ENCODE data around the gene ZFP36.
A peak's percentile ranks its signal among the peaks of the same experiment; 100 is the strongest.

ZFP36 gene

GRCh38 chr19:39423258-39424086, 16.8 kb downstream of the ZFP36 start:
- DNase-seq = no peak

GRCh38 chr19:39424934-39425333, 18.3 kb downstream of the ZFP36 start:
- no peak for DNase-seq

- no peak for DNase-seq
Measured at GRCh38 chr19:39425744-39426143, 19.1 kb downstream of the ZFP36 start.

- no peak for DNase-seq
Measured at GRCh38 chr19:39426170-39426569, 19.5 kb downstream of the ZFP36 start.

- DNase-seq = no peak
Measured at GRCh38 chr19:39427707-39428106, 21.1 kb downstream of the ZFP36 start.

GRCh38 chr19:39428283-39429112, 21.9 kb downstream of the ZFP36 start:
- DNase-seq = no peak

GRCh38 chr19:39430675-39431593, 24.3 kb downstream of the ZFP36 start:
- no peak for DNase-seq

- no peak for DNase-seq
Measured at GRCh38 chr19:39432677-39433025, 26.0 kb downstream of the ZFP36 start.

GRCh38 chr19:39433480-39434079, 26.9 kb downstream of the ZFP36 start:
- no peak for DNase-seq

GRCh38 chr19:39434123-39435076, 27.8 kb downstream of the ZFP36 start:
- no peak for DNase-seq

GRCh38 chr19:39435499-39436349, 29.1 kb downstream of the ZFP36 start, which contains the start of gene RPS16:
Gene RPS16, minus strand, starts transcription at chr19:39435949. Its CDS starts 54 bp downstream, at chr19:39435895.
- DNase-seq = peak; percentile 94

GRCh38 chr19:39436350-39436716, 29.7 kb downstream of the ZFP36 start:
- DNase-seq = no peak

GRCh38 chr19:39438270-39438934, 31.8 kb downstream of the ZFP36 start:
- DNase-seq = no peak

GRCh38 chr19:39444598-39445195, 38.0 kb downstream of the ZFP36 start:
- DNase-seq = no peak

- DNase-seq = peak; percentile 94
Measured at GRCh38 chr19:39445196-39446111, 38.8 kb downstream of the ZFP36 start, which contains the start of gene SUPT5H. Gene SUPT5H, plus strand, starts transcription at chr19:39445582. Its CDS starts 309 bp downstream, at chr19:39445891.

- no peak for DNase-seq
Measured at GRCh38 chr19:39446365-39447084, 39.9 kb downstream of the ZFP36 start.

GRCh38 chr19:39448271-39448670, 41.6 kb downstream of the ZFP36 start:
- no peak for DNase-seq
